Mucosa of stomach (tissue), 1 donor: ENCODE measurements around the gene SH2D3A.

Experiments
- H3K27me3 ChIP-seq: one replicate; pipeline ENCODE4 v1.7.0; 2013; ENCODE audit warnings: mild to moderate bottlenecking, low read length; ENCODE audit not compliant: control insufficient read depth, insufficient read depth
- H3K36me3 ChIP-seq: one replicate; pipeline ENCODE4 v1.7.0; 2013; ENCODE audit warnings: low read length; ENCODE audit not compliant: control insufficient read depth, insufficient read depth
- H3K4me1 ChIP-seq: one replicate; pipeline ENCODE4 v1.7.0; 2013; ENCODE audit warnings: mild to moderate bottlenecking, low read length; ENCODE audit not compliant: control insufficient read depth, insufficient read depth
- H3K4me3 ChIP-seq: one replicate; pipeline ENCODE4 v1.7.0; 2013; ENCODE audit warnings: low read length
- H3K9ac ChIP-seq: one replicate; pipeline ENCODE4 v1.7.0; 2013; ENCODE audit warnings: mild to moderate bottlenecking, low read length, moderate library complexity
- H3K9me3 ChIP-seq: one replicate; pipeline ENCODE4 v1.7.0; 2013; ENCODE audit warnings: mild to moderate bottlenecking, low read length, moderate library complexity; ENCODE audit not compliant: control insufficient read depth
- donor health status: Pancreatic carcinoma.

SH2D3A gene

GRCh38 chr19:6737873-6738786 is 29.1 kb downstream of the SH2D3A start:
- Histone ChIP-seq H3K27me3 (no peaks in the 10 kb centered on the region), H3K4me1 (peaks cover 36% of the 10 kb centered on the region), H3K9ac (no peak overlapping the region), H3K4me3 (peak overlapping the region; percentile 57), H3K36me3 (peaks cover 4% of the 10 kb centered on the region), H3K9me3 (no peaks in the 10 kb centered on the region)

GRCh38 chr19:6737284-6737872 is 29.9 kb downstream of the SH2D3A start, which contains the start of gene GPR108:
TSS of gene GPR108 (minus strand) at chr19:6737580. CDS start at chr19:6737576, 4 bp downstream.
- peak within 1 kb of the TSS; percentile 29 for H3K4me3 ChIP-seq
- H3K9me3 ChIP-seq = no peaks in the 10 kb centered on the region
- H3K27me3 ChIP-seq = no peaks in the 10 kb centered on the region
- peak within 1 kb of the TSS; percentile 73 for H3K9ac ChIP-seq
- peaks cover 36% of the 10 kb centered on the region for H3K4me1 ChIP-seq
- peaks cover 7% of the 10 kb centered on the region for H3K36me3 ChIP-seq

DNA sequence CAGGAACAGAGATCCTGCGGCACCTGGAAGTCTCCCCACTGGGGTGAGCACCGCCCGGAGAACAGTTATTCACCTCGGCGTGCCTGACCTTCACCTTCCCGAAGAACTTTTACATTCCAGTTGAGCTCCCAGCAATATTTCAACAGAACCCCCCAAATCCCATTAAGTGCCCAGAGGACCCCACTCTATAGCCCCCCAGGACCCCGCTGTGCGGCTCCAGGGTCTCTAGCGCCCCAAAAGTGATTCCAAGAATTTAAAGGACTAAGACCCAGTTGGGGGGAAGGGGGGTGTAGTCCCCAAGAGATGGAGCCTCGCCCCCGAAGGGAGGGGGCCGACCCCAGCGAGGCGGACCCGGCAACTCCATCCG is 30.3 kb downstream of the SH2D3A start:
- H3K27me3 ChIP-seq = no peaks in the 10 kb centered on the region
- peaks cover 7% of the 10 kb centered on the region for H3K36me3 ChIP-seq
- peak overlapping the region; percentile 29 for H3K4me3 ChIP-seq
- peak overlapping the region; percentile 73 for H3K9ac ChIP-seq
- H3K9me3 ChIP-seq = no peaks in the 10 kb centered on the region
- peaks cover 36% of the 10 kb centered on the region for H3K4me1 ChIP-seq

DNA sequence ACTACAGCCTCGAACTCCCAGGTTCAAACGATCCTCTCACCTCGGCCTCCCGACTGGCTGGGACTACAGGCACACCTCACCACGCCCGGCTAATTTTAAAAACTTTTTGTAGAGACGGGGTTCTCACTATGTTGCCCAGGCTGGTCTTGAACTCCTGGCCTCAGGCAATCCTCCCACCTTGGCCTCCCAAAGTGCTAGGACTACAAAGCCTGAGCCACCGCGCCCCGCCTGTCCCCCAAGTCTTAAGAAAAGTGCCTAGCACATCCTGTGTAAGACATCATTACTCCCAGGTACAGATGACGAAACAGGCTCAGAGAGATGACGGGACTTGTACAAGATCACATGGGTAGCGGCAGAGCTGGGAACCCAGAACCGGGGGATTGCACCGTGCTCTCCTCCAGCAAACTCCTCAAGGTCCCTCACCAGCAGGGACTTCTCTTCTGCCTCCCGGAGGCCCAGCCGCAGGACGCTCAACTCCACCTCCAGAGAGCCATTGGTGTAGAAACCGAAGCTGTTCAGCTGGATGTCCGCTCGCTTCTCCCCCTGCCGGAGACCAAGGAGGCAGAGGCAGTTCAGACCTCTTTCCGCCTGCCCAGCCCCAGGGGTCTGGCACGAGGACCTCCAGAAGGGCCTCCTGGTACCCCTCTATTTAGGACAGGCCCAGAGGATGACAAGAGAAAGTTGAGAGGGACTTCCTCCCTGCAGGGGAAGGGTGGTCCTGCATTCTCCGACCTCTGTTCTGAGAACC is 30.9 kb downstream of the SH2D3A start:
- Histone ChIP-seq H3K36me3 (peaks cover 7% of the 10 kb centered on the region), H3K27me3 (no peaks in the 10 kb centered on the region), H3K4me1 (peaks cover 36% of the 10 kb centered on the region), H3K4me3 (peak overlapping the region; percentile 29), H3K9me3 (no peaks in the 10 kb centered on the region), H3K9ac (peak overlapping the region; percentile 73)

DNA sequence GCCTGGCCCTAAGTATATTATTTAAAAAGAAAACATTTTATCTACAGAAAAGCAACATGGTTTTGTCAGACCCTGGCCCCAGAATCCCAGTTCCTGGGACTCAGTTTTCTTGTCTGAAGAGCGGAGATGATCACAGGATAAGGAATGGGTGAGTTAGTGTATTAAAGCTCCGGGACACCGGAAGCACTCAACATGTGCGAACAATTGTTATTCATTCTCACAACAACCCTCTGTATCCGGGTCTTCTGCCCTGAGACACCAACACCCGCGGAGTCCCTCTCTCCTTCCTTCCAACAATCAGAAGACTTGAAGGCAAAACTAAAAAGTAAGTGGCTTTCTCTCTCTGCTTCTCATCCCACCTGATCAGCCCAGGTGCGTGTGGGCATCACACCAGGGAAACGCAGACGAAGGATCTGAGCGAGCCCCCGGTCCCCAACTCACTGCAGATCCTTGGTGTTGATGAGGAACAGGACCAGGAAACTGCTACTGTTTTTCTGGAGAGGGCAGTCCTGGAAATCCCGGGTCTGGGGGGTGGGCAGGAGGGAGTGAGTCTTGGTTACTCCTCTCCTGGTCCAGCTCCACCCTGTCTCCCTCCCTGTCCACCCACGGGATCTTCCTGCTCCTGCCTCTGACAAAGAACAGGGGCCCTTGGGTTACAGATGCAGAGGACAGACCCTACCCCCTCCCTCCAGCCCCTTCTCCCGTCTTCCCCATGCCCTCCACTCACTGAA is 31.9 kb downstream of the SH2D3A start:
- no peak overlapping the region for H3K4me3 ChIP-seq
- peak overlapping the region; percentile 73 for H3K9ac ChIP-seq
- H3K36me3 ChIP-seq = peaks cover 7% of the 10 kb centered on the region
- peaks cover 35% of the 10 kb centered on the region for H3K4me1 ChIP-seq
- no peaks in the 10 kb centered on the region for H3K27me3 ChIP-seq
- H3K9me3 ChIP-seq = no peaks in the 10 kb centered on the region

- H3K4me1 ChIP-seq = peaks cover 44% of the 10 kb centered on the region
- H3K4me3 ChIP-seq = no peak overlapping the region
- H3K9ac ChIP-seq = no peak overlapping the region
- peaks cover 7% of the 10 kb centered on the region for H3K36me3 ChIP-seq
- H3K9me3 ChIP-seq = no peaks in the 10 kb centered on the region
- no peaks in the 10 kb centered on the region for H3K27me3 ChIP-seq
Observed at GRCh38 chr19:6734096-6734696, 33.0 kb downstream of the SH2D3A start.

GRCh38 chr19:6733338-6734095 is 33.7 kb downstream of the SH2D3A start:
- peaks cover 44% of the 10 kb centered on the region for H3K4me1 ChIP-seq

GRCh38 chr19:6732803-6733337 is 34.4 kb downstream of the SH2D3A start:
- Histone ChIP-seq H3K9ac (no peak overlapping the region), H3K27me3 (no peaks in the 10 kb centered on the region), H3K4me1 (peaks cover 42% of the 10 kb centered on the region), H3K9me3 (no peaks in the 10 kb centered on the region), H3K4me3 (no peak overlapping the region), H3K36me3 (peaks cover 7% of the 10 kb centered on the region)

More at GRCh38 chr19:6733338-6734095, 33.7 kb downstream of the SH2D3A start:
- Histone ChIP-seq H3K36me3 (peaks cover 7% of the 10 kb centered on the region), H3K9me3 (no peaks in the 10 kb centered on the region), H3K9ac (no peak overlapping the region), H3K27me3 (no peaks in the 10 kb centered on the region), H3K4me3 (no peak overlapping the region)

- Histone ChIP-seq H3K4me3 (no peak overlapping the region), H3K27me3 (no peaks in the 10 kb centered on the region), H3K4me1 (peaks cover 41% of the 10 kb centered on the region), H3K9me3 (no peaks in the 10 kb centered on the region), H3K9ac (no peak overlapping the region), H3K36me3 (peaks cover 7% of the 10 kb centered on the region)
Observed at GRCh38 chr19:6731822-6732221, 35.4 kb downstream of the SH2D3A start.

- Histone ChIP-seq H3K4me3 (no peak overlapping the region), H3K27me3 (no peaks in the 10 kb centered on the region), H3K9me3 (no peaks in the 10 kb centered on the region), H3K9ac (no peak overlapping the region), H3K4me1 (peaks cover 37% of the 10 kb centered on the region), H3K36me3 (peaks cover 7% of the 10 kb centered on the region)
Observed at GRCh38 chr19:6730941-6731670, 36.1 kb downstream of the SH2D3A start.
